ENCODE data around the gene CLRN3.

CLRN3 gene

DNA sequence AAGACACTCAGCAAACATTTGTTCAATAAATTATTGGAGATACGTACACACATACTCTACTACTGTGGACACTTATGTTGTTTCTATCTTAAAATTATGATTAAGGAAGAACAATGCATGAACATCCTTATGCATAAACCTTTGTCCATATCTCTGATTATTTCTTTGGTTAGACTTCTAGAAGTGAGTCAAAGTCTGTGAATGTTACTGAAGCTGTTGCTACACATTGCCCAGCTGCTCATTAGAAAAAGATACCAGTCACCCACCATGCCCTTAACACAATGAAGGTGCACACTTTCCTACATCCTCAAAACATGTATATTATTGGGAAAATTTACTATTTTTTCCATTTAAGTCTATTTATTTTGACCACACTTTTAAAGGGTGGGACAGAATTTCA lies 1.4 kb upstream of the CLRN3 start:
- no peak for DNase-seq

DNA sequence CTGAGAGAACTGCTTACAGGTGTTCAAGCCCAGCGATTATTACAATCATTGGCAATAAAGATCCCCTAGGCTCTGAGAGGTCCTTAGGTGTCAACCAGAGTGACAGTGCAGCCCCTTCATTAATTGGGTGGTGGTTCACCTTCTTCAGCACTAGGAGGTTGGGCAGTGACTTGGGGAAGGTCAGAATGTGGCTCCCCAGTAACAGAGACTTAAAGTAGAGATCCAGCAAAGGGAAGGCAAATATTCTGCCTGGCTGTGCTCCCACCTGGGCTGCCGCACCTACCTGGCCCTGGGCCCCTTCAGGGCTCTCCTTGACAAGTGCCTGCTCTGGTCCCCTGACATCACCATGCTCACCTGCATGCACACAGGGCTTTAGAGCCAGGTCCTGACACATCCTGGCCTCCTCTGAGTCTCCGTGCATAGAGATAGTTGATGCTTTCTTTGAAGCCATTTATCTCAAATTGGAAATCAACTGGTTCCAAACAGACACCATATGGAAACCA lies 1.9 kb downstream of the CLRN3 start:
- DNase-seq, result no peak

DNA sequence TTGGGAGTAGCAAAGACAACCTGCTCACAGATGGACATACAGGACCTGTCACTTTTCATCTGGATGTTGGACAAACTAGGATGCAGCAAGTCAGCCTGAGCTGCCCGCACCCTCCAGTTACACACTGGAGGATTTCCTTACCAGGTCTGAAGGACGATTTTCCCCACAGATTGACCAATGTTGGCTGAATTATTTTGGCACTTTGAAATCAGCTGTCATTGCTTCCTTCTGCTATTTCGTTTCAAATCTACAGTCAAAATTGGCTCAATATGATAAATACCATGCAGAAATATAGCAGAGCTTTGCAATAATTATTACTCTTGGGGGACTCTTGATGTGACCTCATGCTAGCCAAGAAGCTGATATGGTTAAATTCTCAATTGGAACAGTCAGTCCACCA lies 2.5 kb downstream of the CLRN3 start:
- DNase-seq, result no peak

DNA sequence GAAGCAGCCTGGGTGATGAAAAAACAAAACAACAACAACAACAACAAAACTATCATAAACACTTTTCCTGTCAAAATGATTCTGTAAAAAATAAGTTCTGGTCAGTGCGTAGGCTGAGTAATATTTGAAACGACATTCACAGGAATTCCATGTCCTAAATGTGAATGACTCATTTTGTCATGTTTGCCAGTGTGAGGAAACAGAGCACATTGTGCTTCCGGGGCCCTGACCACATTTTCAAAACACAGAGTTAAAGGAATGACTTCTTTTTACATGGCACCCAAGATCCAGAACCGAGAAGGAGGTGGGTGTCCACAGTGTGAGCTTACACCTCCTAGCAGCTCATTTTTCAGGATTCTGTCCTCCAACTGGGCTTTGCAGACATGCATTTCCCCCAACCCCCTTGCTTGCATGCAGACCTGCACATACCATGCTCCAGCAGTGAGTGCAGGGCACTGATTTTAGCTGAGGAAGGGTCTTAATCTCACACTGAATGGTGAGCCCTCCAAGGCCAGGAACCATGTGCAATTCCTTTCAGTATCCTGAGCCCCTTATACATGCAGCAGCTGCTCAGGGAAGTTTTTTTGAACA lies 3.0 kb downstream of the CLRN3 start:
- no peak for DNase-seq

DNA sequence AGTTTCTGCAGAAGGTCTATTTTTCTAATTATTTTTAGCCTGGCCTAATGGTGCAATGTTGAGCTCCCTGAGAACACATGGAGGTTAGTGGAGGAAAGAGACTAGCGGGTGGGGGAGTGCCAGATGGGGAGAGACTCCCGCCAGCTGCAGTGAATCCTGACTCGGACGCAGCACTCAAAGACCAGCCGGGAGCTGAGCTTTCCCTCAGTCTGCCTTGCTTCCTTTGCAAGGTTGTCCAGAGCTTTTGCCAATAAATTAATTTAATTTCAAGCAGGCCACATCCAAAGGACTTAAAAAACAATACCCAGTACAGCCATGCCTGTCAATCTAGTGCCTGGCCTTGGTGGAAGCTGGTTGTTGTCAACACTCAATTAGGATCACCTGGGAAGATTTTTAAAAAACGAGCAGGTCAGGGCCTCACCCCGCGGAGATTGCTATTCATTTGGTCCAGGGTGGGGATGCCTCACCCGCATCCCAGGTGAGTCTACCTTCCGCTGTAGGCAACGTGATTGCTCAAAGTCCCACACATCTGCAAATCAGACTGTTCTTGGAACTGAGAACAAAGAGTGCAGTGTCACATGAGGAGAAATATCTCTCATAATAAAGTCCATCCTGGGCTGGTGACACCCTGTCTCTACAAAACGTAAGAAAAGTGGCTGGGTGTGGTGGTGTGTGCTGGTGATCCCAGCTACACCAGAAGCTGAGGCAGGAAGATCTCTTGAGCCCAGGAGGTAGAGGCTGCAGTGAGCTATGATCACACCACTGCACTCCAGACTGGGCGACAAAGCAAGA lies 4.0 kb downstream of the CLRN3 start:
- no peak for DNase-seq

DNA sequence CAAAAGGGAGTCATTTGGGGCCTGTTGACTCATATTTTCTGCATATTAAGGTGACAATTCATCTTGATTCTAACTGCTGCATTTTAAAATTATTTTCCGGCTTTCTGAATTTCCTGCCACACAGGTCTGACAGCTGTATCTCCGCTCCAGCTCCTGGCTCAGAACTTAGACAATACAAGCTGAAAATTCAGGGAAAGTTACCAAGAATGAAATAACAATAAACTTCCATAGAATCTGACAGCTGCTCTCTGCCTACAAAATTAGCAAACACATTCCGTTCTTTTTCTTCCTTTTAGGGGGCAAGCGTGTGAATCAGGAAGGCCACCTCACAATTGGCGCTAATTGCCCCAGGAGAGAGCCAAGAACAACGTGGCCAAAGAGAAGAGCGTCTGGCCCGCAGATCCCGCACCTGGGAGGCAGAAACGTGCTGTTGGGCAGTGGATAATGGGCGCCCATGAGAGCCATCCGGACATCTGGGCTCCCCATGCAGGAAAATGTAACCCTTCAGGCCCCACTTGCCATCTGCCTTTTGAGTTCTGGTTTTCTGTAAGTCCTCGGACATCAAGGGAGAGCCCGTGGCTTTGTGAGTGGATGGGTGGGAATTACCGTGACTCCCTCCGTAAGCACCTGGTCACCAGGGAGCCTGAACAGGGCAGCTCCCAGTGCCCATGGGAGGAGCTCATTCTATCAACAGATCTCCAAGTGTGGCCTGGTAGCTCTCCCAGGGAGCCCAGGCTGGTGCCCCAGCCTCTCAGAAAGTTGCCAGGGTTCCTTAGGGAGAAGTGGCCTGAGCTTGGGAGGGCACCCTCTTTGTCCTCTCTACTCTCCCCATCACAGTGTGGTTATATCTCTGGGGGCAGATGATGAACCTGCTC lies 5.0 kb downstream of the CLRN3 start:
- DNase-seq, result no peak

DNA sequence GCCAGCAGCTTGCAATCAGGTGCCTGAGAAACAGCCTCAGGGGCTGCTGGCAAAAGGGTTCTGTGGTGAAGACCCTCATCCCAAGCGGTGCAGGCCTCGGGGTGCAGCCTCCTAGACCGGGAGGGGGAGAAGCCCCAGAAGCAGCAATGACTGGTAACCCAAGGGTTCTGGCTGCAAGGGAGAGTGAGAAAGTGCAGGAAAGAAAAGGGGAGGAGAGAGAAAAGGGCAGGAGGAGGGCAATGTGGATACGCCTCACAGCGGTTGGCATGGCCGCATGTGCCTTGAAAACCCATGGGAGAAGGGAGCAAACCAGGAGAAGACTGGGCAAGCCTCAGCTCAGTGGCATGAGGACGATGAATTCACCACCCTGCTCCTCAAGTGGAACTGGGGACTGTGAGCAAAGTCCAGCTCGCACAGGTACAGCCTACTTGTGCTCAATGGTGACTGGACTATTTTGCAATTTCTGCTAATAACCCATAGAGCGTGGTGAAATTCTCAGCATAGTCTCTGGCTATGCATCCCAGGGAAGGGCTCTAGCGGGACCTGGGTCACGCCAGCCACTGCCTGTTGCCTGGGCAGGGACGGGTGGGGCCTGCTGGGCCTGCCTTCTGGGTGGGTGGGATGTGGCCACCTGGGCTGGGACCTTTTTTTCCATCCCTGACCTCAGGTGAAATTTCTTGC lies 6.2 kb downstream of the CLRN3 start:
- DNase-seq, result no peak

DNA sequence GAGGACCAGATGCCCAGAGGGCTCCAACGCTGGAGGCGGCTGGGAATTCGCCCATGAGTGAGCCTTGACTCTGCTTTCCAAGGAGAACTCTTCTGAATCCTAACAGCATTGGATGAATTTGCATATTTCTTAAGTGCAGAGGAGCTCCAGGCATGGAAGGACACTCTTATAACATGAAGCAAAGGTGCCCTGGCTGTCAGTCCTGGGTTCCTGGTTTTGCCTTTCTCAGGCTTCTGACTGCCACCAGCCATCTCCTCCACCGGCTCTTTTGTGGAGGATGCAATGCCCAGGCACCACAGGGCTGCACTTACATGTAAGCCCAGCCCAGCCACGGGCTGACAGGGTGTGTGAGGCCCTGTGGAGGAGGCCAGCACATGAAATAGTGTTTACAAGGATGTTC lies 8.2 kb downstream of the CLRN3 start:
- DNase-seq, result no peak

DNA sequence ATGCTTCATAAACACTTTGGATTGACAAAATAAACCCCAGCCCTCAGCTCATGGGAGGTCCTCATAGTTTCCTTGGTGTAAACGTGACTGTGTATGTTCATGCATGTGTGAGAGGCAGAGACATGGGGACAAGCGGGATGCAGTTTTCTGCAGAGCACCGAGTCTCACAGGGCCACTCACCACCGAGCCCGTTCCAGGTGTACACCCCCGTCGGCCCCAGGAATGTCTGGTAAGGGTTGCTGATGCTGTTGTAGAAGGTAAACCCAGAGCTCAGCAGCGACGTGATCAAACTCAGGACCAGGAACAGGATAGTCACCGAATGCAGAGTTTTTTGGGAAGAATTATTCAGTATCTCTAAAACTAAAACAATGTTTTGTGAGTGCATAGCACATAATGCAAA lies 9.2 kb downstream of the CLRN3 start:
- DNase-seq, result no peak

DNA sequence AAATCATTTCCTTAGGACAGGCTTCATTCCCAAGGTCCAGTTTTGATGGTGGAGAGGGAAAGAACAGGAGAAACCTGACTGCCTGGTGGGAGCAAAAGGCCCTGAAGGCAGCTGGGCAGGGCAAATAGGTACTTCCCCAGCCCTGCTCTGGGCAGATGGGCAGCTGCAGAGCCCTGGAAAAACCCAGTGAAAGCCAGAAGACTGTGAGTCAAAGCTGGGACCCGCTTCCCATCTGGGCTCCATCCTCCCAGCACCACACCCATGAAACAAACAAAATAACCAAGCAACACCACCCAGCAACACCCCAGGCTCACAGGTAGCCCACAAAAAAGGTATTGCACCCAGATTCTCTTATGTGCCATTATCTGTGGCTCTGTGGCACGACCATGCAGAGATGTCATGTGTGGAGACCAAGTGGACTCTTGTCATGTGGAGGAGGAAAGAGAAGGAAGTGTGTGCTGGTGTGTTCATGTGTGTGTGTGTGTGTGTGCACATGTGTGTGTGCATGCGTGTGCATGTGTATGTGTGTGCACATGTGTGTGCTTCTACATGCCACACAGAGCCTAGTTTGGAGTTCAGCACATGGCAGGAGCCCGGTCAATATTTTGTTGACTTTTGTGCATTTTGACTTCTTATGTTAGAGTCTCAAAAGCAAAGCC lies 9.8 kb downstream of the CLRN3 start:
- no peak for DNase-seq

DNA sequence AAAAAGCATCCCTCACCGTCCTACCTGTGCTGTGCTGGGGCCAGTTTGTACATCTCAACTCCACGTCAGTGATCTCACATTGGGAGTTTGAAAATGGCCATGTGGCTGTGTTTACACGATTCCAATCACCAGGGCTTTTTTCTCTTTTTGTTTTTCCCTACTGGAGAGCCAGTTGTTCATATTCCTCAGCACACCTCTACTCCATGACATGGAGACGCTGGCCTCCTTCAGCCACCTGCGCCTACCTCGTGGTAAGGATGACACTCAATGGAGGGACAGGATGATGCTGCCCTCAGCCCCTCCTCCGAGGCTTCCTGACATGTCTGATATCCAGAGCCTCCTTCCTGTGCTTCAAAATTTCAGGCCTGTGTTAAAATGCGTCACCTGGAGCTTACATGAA lies 10.3 kb downstream of the CLRN3 start:
- no peak for DNase-seq

DNA sequence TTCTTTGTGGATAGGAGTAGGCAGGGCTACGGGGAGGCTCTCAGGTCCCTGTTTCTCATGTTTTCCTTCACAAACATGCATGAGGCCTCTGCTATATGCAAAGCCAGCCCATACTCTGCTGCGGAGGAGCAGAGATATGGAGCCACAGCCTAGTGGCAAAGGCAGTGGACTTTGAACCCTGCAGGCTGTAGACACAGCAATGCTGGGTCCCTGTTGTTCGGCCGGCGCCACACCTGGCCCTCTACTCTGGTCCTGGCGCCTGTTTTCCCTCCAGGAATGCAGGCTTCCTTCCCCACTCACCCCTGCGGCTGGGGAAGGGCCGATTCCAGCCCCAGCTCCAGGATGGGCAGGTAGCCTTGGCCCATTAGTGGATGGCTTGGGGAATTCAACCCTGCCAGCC lies 11.5 kb downstream of the CLRN3 start:
- no peak for DNase-seq

DNA sequence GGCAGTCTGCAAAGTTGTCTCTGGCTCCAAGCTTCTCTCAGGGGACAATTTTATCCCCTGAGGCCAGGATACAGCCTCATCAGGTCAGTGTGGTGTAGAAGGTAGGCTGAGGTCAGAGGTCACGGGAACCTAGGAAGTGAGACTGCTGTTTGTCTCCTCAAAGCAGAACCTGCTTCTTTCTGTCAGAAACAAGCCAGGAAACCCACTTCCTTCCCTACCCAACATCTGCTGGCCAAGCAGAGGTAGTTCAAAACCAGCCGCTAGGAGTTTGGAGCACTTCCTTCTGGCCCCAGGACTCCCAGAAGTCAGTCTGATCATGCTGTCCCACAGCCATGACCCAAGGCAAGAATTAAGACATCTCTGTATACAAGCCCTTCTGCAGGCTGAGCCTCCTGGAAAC lies 12.2 kb downstream of the CLRN3 start:
- DNase-seq, result peak; percentile 62

DNA sequence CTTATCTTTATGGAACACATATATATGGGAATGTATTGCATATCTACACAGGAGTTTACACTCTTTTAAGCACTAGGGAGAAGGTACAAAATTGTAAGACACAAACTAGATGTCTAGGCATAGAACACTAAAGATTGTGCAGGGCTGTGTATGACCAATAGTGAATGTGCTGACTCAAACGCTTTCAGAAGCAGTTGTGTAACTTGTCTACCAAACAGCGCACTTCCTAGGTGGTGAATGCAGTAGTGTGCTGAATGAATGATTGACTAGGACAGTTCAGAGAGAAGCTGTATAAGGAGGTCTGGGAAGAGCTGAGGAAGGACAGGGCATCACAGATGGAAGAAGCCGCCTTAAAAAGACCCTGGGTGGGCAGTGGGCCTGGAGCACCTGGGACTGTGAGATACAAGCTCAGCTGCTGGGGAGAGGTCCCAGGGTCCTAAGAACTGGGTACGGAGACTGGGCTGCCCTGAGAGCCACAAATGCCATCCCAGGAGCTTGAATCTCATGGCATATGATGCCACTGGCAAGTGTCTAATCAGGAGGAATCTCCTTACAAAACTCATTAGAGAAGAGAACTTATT lies 14.2 kb downstream of the CLRN3 start:
- DNase-seq, result no peak

DNA sequence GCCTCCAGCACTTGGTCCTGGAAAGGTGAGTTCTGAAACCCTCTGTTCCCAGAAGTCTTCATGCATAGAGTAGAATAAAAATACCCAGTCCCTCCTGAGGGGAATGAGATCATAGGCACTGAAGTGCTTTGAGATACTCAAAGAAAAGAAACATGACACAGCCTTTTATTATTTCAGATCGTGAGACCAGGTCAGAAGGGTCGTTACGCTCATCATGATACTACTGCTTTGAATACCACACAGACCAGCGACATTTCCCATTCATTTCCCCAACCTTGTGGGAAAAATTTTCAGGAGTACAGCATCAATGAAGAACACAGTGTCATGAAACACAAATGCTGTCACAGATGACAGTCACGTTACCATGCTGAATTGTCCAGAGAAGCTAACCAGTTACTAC lies 15.0 kb downstream of the CLRN3 start:
- no peak for DNase-seq

DNA sequence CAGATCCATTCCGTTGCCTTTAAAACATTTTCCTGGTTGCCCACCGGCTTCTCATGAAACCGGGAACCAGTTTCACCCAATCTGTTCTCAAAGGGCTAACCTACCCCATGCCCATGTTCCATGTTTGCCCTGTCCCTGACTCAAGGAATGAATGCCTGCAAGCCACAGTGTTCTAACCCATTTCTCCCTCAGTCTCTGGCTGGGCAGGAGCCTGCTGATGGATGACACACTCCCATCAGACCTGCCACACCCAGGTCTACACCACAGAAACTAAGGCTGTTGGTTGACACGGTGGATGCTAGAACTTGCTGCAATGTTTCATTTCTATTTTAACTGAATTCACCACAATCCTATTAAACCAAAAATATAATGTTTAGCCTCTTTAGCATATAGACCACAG lies 15.6 kb downstream of the CLRN3 start:
- DNase-seq, result no peak

DNA sequence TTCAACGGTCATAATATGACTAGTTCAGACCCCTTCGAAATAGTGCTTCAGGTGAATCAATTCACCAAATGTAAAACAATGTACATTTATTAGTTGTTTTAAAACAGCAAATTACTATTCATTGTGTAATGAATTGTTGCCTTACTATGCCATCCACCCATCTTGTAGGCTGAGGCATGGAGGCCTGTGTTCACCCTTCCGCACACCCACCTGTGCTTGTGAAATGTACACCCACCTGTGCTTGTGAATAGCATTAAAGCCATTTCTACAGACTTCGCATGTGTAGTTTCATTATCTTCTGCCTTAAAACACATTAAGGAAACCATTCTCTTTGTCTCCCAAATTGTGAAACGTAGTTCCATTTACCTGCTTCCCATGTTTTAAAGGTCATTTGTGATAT lies 16.8 kb downstream of the CLRN3 start:
- DNase-seq, result no peak

DNA sequence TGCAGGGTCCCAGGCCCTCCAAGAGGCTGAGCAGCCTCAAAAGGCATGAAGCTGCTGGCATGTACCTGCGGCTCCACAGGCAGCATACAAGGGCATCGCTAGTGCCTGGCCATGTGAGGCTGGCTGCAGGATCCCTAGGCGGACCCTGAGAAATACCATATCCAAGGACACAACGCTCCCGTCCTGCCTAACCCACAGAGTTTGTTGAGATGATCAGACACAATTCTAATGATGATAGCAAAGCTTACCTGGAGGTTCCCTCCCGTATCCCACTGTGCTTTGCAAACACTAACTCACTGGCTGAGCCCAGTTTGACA lies 17.3 kb downstream of the CLRN3 start:
- no peak for DNase-seq

DNA sequence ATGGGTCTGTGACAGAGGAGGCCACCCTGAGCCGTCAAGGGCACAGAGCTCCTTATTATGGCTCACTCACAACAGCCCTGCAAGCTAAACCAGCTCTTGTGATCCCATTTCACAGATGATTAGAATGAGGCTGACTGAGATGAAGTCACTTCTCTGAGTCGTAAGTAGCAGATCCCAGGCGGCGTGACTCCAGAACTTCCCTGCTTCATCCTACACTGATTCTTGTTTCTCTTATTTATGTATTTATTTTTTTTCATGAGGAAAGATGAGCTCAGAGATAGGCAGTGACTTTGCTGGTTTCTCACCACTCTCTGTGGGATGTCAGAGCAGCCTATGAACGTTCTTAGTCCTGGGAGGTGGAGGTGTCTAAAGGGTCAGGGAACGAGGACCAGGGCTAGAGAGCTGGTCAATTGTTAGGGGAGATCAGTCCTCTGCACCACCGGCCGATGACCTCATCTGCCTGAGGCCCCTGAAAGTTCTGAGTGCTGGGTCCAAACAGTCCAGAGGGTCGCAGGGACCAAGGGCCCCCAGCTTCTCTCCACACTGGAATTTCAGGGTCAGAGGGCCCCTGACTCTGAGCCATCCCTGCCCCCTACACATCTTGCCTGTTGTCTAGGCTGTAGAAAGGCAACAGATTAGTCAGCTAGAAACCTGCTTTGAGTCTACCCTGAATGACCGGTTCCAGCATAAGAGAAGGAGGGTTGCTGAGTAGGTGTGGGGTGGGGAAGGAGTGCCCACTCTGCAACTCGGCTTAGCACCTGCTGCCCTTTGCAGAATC lies 17.9 kb downstream of the CLRN3 start:
- no peak for DNase-seq

DNA sequence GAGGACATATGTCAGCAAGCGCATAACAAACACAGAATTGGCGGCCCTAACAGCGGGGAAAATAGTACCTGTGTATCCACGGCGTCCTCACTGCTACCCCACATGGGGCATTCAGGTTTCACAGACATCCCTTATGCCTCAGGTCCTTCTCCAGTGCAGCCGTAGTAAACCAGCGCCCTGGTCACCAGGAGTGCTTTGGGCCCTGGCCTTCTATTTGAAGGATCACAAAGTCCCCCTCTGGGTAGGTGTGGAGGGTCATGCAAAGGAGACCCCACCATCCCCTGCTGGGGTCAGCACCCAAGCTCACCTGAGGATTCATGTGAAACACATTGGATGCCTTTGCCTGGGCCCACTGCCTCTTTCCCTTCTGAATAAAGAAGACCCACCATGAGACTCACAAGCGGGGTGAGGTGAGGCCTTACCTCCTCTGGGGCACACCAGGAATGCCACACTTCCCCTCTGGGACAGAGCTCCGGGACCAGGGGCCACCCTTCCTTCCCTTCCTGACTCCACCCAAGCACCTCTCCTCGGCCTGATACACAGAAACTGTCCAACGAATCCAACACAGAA lies 18.8 kb downstream of the CLRN3 start:
- DNase-seq, result no peak
